Right atrium auricular region (tissue), 2 donors: ENCODE data around the gene SULF2. TPM values are rescaled to one million over a fixed set of nuclear protein-coding genes. Genes with fewer than 3 reads are reported as not detected.

Experiments
- DNase-seq: peaks from one replicate; pipeline ENCODE4 v3.0.0-alpha.2; 2019; ENCODE audit warnings: low spot score
- H3K27ac ChIP-seq, 2 donors: fragments of 200-600 bp; sonication (generic); 1 replicate in 1 of 2; 2 replicates in 1 of 2; pipeline ENCODE4 v1.5.1; 2016 to 2019
- H3K27me3 ChIP-seq, 2 donors: fragments of 200-600 bp; sonication (generic); one replicate each; pipeline versions ENCODE4 v1.5.1 to v1.6.0; 2017 to 2019
- H3K36me3 ChIP-seq: fragments of 200-600 bp; sonication (generic); one replicate; pipeline ENCODE4 v1.5.1; 2016
- H3K4me1 ChIP-seq, 2 donors: fragments of 200-600 bp; sonication (generic); one replicate each; pipeline versions ENCODE4 v1.5.1 to v1.6.0; 2017 to 2019
- H3K4me3 ChIP-seq, 2 donors: fragments of 200-600 bp; sonication (generic); 1 replicate in 1 of 2; 2 replicates in 1 of 2; pipeline ENCODE4 v1.5.1; 2017 to 2019; ENCODE audit warnings: mild to moderate bottlenecking in 1 of 2, moderate library complexity in 1 of 2
- H3K9me3 ChIP-seq, 2 donors: fragments of 200-600 bp; sonication (generic); one replicate each; pipeline ENCODE4 v1.5.1; 2019
- CTCF ChIP-seq, 2 donors: fragments of 200-600 bp; sonication (generic); IDR thresholded peaks; one replicate each; pipeline ENCODE4 v1.5.1; 2019; ENCODE audit warnings: antibody characterized with exemption in 2 of 2
- total RNA-seq, 2 donors: library from RNA; depleted of rRNA; stranded (reverse); fragments of >200 nt; gene quantifications; one replicate each; pipeline ENCODE4 v1.1.0, GENCODE V29; 2016

Gene SULF2
- total RNA-seq, 2 donors from 2014 or later, result 33.7 to 57.8 TPM

- DNase-seq, result no peak
- Histone ChIP-seq H3K36me3 (no peaks in the 10 kb centered on the region), H3K4me3 (no peak overlapping the region), H3K4me1 (peaks cover 0 to 5% of the 10 kb centered on the region in 2 donors), H3K9me3 (no peaks in the 10 kb centered on the region), H3K27ac (no peak overlapping the region), H3K27me3 (no peaks in the 10 kb centered on the region)
- no peak for TF ChIP-seq CTCF (IDR thresholded peaks at IDR 0.05)
Measured at GRCh38 chr20:47724910-47725247, 60.4 kb downstream of the SULF2 start.

DNA sequence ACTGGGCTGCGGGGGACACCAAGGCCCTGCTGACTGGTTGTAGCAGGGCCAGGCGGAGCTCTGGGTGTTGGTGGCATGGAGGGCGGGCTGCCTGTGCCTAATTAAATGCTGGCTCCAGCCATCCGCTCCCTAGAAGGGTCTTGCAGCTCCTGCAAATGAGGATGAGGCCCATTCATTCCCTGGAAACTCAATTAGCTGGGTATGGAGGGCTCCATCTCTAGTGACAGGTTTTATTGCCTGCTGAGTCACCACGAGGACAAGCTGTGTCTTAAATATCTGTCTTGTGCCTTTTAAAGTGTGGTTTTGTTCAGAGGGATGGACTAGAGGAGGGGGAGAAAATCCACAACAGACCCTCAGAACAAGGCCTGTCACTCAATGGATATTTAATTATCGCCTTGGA, 60.9 kb downstream of the SULF2 start:
- Histone ChIP-seq H3K27me3 (no peaks in the 10 kb centered on the region), H3K4me1 (peaks cover 0 to 5% of the 10 kb centered on the region in 2 donors), H3K27ac (no peak overlapping the region), H3K36me3 (no peaks in the 10 kb centered on the region), H3K4me3 (no peak overlapping the region), H3K9me3 (no peaks in the 10 kb centered on the region)
- TF ChIP-seq CTCF (IDR thresholded peaks at IDR 0.05), result no peak
- DNase-seq, result no peak

DNA sequence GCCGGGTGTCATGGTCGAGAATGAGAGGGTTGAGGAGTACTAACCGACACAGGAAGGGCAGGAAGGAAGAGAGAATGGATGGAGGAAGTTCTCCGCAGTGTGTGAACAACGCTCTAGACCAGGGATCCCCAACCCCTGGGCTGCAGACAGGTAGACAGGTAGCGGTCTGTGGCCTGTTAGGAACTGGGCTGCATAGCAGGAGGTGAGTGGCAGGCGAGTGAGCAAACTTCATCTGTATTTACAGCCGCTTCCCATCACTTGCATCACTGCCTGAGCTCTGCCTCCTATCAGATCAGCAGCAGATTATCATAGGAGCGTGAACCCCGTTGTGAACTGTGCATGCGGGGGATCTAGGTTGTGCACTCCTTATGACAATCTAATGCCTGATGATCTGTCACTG, 62.0 kb downstream of the SULF2 start:
- H3K36me3 ChIP-seq, result no peaks in the 10 kb centered on the region
- H3K4me3 ChIP-seq, result no peak overlapping the region
- H3K9me3 ChIP-seq, result no peaks in the 10 kb centered on the region
- no peak overlapping the region for H3K27ac ChIP-seq
- H3K27me3 ChIP-seq, result no peaks in the 10 kb centered on the region
- peaks cover 0 to 5% of the 10 kb centered on the region in 2 donors for H3K4me1 ChIP-seq
- no peak for DNase-seq
- no peak for TF ChIP-seq CTCF (IDR thresholded peaks at IDR 0.05)

DNA sequence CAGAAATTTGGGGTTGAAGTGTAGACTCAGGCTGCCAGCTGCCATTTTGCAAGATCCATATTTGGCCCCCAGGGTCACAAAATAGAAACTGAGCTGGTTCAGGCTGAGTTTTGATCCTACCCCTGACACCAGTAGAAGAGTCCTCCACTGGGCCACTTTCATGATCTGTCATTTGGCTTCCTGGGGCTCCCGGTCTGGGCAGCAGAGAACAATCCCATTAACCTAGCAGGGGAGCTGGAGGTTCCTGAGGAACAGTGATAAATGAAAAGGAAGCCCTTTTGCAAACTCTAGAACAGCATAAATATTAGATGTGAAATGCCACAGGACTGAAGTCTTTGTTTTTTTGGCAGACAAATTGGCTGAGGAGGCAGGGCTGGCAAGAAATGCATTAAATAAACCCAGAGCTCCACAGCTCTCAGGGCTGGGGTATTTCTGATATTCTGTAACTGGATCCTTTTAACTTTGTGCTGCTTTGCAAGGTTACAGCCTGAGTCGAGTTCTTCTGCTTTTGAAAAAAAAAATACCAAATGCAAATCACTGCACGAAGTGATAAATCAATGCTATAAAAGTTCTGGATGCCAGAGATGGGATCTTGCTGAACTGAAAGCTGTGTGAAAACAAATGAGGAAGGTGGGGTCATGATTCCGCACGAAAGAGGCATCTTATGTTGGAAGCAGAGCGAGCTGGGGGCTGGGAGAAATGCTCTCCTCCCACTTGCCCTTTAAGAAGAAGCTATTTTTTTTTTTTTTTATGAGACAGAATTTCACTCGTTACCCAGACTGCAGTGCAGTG, 64.4 kb downstream of the SULF2 start:
- H3K4me1 ChIP-seq, result no peaks in the 10 kb centered on the region
- H3K27ac ChIP-seq, result no peak overlapping the region
- DNase-seq, result no peak
- H3K9me3 ChIP-seq, result no peaks in the 10 kb centered on the region
- no peaks in the 10 kb centered on the region for H3K27me3 ChIP-seq
- TF ChIP-seq CTCF (IDR thresholded peaks at IDR 0.05), result no peak
- no peak overlapping the region for H3K4me3 ChIP-seq
- no peaks in the 10 kb centered on the region for H3K36me3 ChIP-seq

- Histone ChIP-seq H3K4me1 (no peaks in the 10 kb centered on the region), H3K27ac (no peak overlapping the region), H3K4me3 (no peak overlapping the region), H3K27me3 (no peaks in the 10 kb centered on the region), H3K9me3 (no peaks in the 10 kb centered on the region), H3K36me3 (no peaks in the 10 kb centered on the region)
- no peak for DNase-seq
- TF ChIP-seq CTCF (IDR thresholded peaks at IDR 0.05), result no peak
Measured at GRCh38 chr20:47719625-47720024, 65.7 kb downstream of the SULF2 start.

DNA sequence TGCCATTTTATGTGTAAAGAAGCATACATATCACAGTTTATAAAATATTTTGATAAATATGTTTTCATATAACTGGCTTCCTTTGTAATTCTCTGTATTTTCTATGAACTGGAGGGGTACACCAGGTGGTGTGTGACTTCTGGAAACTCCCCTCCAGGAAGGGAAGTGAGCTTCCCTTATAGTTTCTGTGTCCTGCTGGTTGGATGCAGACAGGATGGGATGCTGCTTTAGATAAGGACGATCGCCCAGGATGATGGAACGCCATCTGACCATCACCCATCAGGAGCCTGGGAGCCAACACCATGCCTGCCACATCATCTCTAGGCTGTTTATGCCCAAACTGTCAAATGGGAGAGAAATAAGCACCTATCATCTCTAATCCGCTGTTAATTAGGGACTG, 66.1 kb downstream of the SULF2 start:
- no peaks in the 10 kb centered on the region for H3K9me3 ChIP-seq
- H3K27ac ChIP-seq, result no peak overlapping the region
- no peak for TF ChIP-seq CTCF (IDR thresholded peaks at IDR 0.05)
- no peaks in the 10 kb centered on the region for H3K27me3 ChIP-seq
- no peak overlapping the region for H3K4me3 ChIP-seq
- no peaks in the 10 kb centered on the region for H3K4me1 ChIP-seq
- no peak for DNase-seq
- no peaks in the 10 kb centered on the region for H3K36me3 ChIP-seq
